DOHH2 (cell line): ENCODE measurements around the gene CUBN.

ENCODE experiments used
- H3F3A ChIP-seq: fragments of 200-600 bp; sonication (generic), shearing (Covaris generic); 2 replicates; pipeline ENCODE4 v1.6.0; 2016; ENCODE audit warnings: antibody characterized with exemption, mild to moderate bottlenecking; ENCODE audit not compliant: control insufficient read depth, insufficient read depth
- H3K27ac ChIP-seq: fragments of 200-600 bp; sonication (generic); 2 replicates; pipeline ENCODE4 v1.5.1; 2014; ENCODE audit warnings: low read depth, mild to moderate bottlenecking, low read length, moderate library complexity
- H3K27me3 ChIP-seq: fragments of 200-600 bp; sonication (generic); 2 replicates; pipeline ENCODE4 v1.6.1; 2014; ENCODE audit warnings: mild to moderate bottlenecking, low read length, mixed read lengths; ENCODE audit not compliant: control insufficient read depth
- H3K36me3 ChIP-seq: fragments of 200-600 bp; sonication (generic); 2 replicates; pipeline ENCODE4 v1.6.1; 2014; ENCODE audit warnings: mild to moderate bottlenecking, low read length, moderate library complexity, mixed read lengths; ENCODE audit not compliant: control insufficient read depth
- H3K4me1 ChIP-seq: fragments of 200-600 bp; sonication (generic); 2 replicates; pipeline ENCODE4 v1.6.1; 2014; ENCODE audit warnings: mild to moderate bottlenecking, low read length, mixed read lengths; ENCODE audit not compliant: control insufficient read depth
- H3K4me2 ChIP-seq: fragments of 200-600 bp; sonication (generic); 2 replicates; pipeline ENCODE4 v1.6.0; 2014; ENCODE audit warnings: mild to moderate bottlenecking, low read length, moderate library complexity
- H3K4me3 ChIP-seq: fragments of 200-600 bp; sonication (generic); 2 replicates; pipeline ENCODE4 v1.5.1; 2014; ENCODE audit warnings: mild to moderate bottlenecking, low read length, mixed read lengths
- H3K79me2 ChIP-seq: fragments of 200-600 bp; sonication (generic); 2 replicates; pipeline ENCODE4 v1.6.1; 2014; ENCODE audit warnings: mild to moderate bottlenecking, low read length, mixed read lengths; ENCODE audit not compliant: control insufficient read depth
- H3K9me2 ChIP-seq: fragments of 200-600 bp; sonication (generic); replicated peaks from 2 replicates; pipeline ENCODE4 v1.6.1; 2014; ENCODE audit warnings: mild to moderate bottlenecking, low read length, mixed read lengths; ENCODE audit not compliant: control insufficient read depth
- H3K9me3 ChIP-seq: fragments of 200-600 bp; sonication (generic); 2 replicates; pipeline ENCODE4 v1.6.1; 2014; ENCODE audit warnings: antibody characterized with exemption, low read length, mixed read lengths; ENCODE audit not compliant: control insufficient read depth, insufficient read depth
- H4K20me1 ChIP-seq: fragments of 200-600 bp; sonication (generic); 2 replicates; pipeline ENCODE4 v1.6.0; 2014; ENCODE audit warnings: low read depth, mild to moderate bottlenecking, antibody characterized with exemption, low read length, moderate library complexity; ENCODE audit not compliant: control insufficient read depth, insufficient read depth
- CTCF ChIP-seq: fragments of 200-600 bp; sonication (generic); IDR thresholded peaks from one replicate; pipeline ENCODE4 v1.5.1; 2014; ENCODE audit warnings: antibody characterized with exemption, mild to moderate bottlenecking, low read depth, low read length; ENCODE audit not compliant: poor library complexity, severe bottlenecking
- EZH2phosphoT487 ChIP-seq: fragments of 200-600 bp; sonication (generic); IDR thresholded peaks from 2 replicates; pipeline ENCODE4 v1.6.1; 2017; ENCODE audit warnings: borderline replicate concordance, mild to moderate bottlenecking, antibody characterized with exemption, low read length, moderate library complexity, mixed read lengths

Gene CUBN

GRCh38 chr10:17076626-17077345 is 52.8 kb downstream of the CUBN start:
- H3K4me1 ChIP-seq = no peaks in the 10 kb centered on the region
- H3K4me3 ChIP-seq = no peak overlapping the region

GRCh38 chr10:17075533-17076359 is 53.9 kb downstream of the CUBN start:
- Histone ChIP-seq H3K9me2 (no peaks in the 10 kb centered on the region), H3K27me3 (no peaks in the 10 kb centered on the region), H3K79me2 (no peaks in the 10 kb centered on the region), H3K4me2 (no peak overlapping the region), H3K9me3 (no peaks in the 10 kb centered on the region), H3F3A (no peaks in the 10 kb centered on the region), H3K27ac (no peak overlapping the region), H3K36me3 (no peaks in the 10 kb centered on the region), H4K20me1 (no peaks in the 10 kb centered on the region), H3K4me1 (no peaks in the 10 kb centered on the region), H3K4me3 (no peak overlapping the region)
- TF ChIP-seq CTCF = no peak
- no peak for TF ChIP-seq EZH2phosphoT487

More at GRCh38 chr10:17076626-17077345, 52.8 kb downstream of the CUBN start:
- Histone ChIP-seq H3K9me2 (no peaks in the 10 kb centered on the region), H4K20me1 (no peaks in the 10 kb centered on the region), H3K27ac (no peak overlapping the region), H3F3A (no peaks in the 10 kb centered on the region), H3K4me2 (no peak overlapping the region), H3K27me3 (no peaks in the 10 kb centered on the region), H3K9me3 (no peaks in the 10 kb centered on the region), H3K79me2 (no peaks in the 10 kb centered on the region), H3K36me3 (no peaks in the 10 kb centered on the region)
- TF ChIP-seq EZH2phosphoT487 (no peak), CTCF (no peak)

GRCh38 chr10:17074541-17074847 is 55.1 kb downstream of the CUBN start:
- H3K4me2 ChIP-seq = no peak overlapping the region
- no peaks in the 10 kb centered on the region for H3K9me2 ChIP-seq
- H3K79me2 ChIP-seq = no peaks in the 10 kb centered on the region
- TF ChIP-seq EZH2phosphoT487 (no peak), CTCF (no peak)
- no peaks in the 10 kb centered on the region for H3F3A ChIP-seq
- no peaks in the 10 kb centered on the region for H3K27me3 ChIP-seq
- H3K4me1 ChIP-seq = no peaks in the 10 kb centered on the region
- H3K36me3 ChIP-seq = no peaks in the 10 kb centered on the region
- no peak overlapping the region for H3K27ac ChIP-seq
- H3K4me3 ChIP-seq = no peak overlapping the region
- no peaks in the 10 kb centered on the region for H3K9me3 ChIP-seq
- H4K20me1 ChIP-seq = no peaks in the 10 kb centered on the region
